Left ventricle myocardium inferior (tissue), 1 donor: Measurements from ENCODE around the gene MTTP. TPM values are rescaled to one million over a fixed set of nuclear protein-coding genes. Genes with fewer than 3 reads are reported as not detected.

Source experiments
- DNase-seq: peaks from one replicate; pipeline ENCODE4 v3.0.0-alpha.2; 2020
- H3K27ac ChIP-seq: fragments of 200-600 bp; replicated peaks from 2 replicates; pipeline ENCODE4 v1.8.0; 2021
- H3K27me3 ChIP-seq: fragments of 200-600 bp; 2 replicates; pipeline ENCODE4 v1.8.0; 2021; ENCODE audit warnings: low read depth
- H3K36me3 ChIP-seq: fragments of 200-600 bp; 2 replicates; pipeline ENCODE4 v1.8.0; 2021
- H3K4me1 ChIP-seq: fragments of 200-600 bp; 2 replicates; pipeline ENCODE4 v1.8.0; 2021
- H3K4me3 ChIP-seq: fragments of 200-600 bp; 2 replicates; pipeline ENCODE4 v1.8.0; 2021; ENCODE audit warnings: mild to moderate bottlenecking, moderate library complexity
- H3K9me3 ChIP-seq: fragments of 200-600 bp; replicated peaks from 2 replicates; pipeline ENCODE4 v1.8.0; 2021
- CTCF ChIP-seq: fragments of 200-600 bp; IDR thresholded peaks from 2 replicates; pipeline ENCODE4 v1.8.0; 2021; ENCODE audit warnings: antibody characterized with exemption, mild to moderate bottlenecking, borderline replicate concordance
- intact Hi-C: fragments of 100-400 bp; cut with micrococcal nuclease; formaldehyde crosslinking; loops from one replicate; pipeline ENCODE4 v1.11.0; 2022
- total RNA-seq: library from RNA; stranded (reverse); fragmentation: NEBNext Ultra II Directional; extraction: Animal tissue kit (Norgen Biotek cat#: 25700); gene quantifications from one replicate; pipeline ENCODE4 v1.2.1, GENCODE V29; 2021
- donor health status: DM: no; HTN: yes; CAD: no; lungs with severe emphysema.

Gene MTTP
- total RNA-seq, 1 donor from 2014 or later = 3.7 TPM

- no peak for DNase-seq
- no peaks in the 10 kb centered on the region for H3K27me3 ChIP-seq
- H3K4me1 ChIP-seq = no peaks in the 10 kb centered on the region
- no peak overlapping the region for H3K4me3 ChIP-seq
- H3K36me3 ChIP-seq = no peaks in the 10 kb centered on the region
- intact Hi-C loops = no loop called here
- peaks cover 4% of the 10 kb centered on the region for H3K9me3 ChIP-seq
- no peak overlapping the region for H3K27ac ChIP-seq
- no peak for TF ChIP-seq CTCF
These were observed 37.8 kb upstream of the MTTP start for GRCh38 chr4:99536848-99537247.

GRCh38 chr4:99537674-99538073 is 37.0 kb upstream of the MTTP start:
- Histone ChIP-seq H3K9me3 (peaks cover 4% of the 10 kb centered on the region), H3K36me3 (no peaks in the 10 kb centered on the region), H3K27me3 (no peaks in the 10 kb centered on the region), H3K4me1 (no peaks in the 10 kb centered on the region), H3K4me3 (no peak overlapping the region), H3K27ac (no peak overlapping the region)
- DNase-seq = no peak
- intact Hi-C loops = no loop called here
- no peak for TF ChIP-seq CTCF

GRCh38 chr4:99540277-99540939 is 34.2 kb upstream of the MTTP start:
- Histone ChIP-seq H3K36me3 (no peaks in the 10 kb centered on the region), H3K4me3 (no peak overlapping the region), H3K9me3 (peaks cover 4% of the 10 kb centered on the region), H3K27me3 (no peaks in the 10 kb centered on the region), H3K4me1 (no peaks in the 10 kb centered on the region), H3K27ac (no peak overlapping the region)
- TF ChIP-seq CTCF = no peak
- intact Hi-C loops = no loop called here
- no peak for DNase-seq

- no peaks in the 10 kb centered on the region for H3K4me1 ChIP-seq
- H3K9me3 ChIP-seq = no peaks in the 10 kb centered on the region
- H3K27ac ChIP-seq = no peak overlapping the region
- no peak for TF ChIP-seq CTCF
- intact Hi-C loops = loop anchor here (10.0 kb wide), 1 partner anchor 322 kb away; no protein-coding TSS in a partner anchor
- no peak overlapping the region for H3K4me3 ChIP-seq
- no peak for DNase-seq
- H3K27me3 ChIP-seq = no peaks in the 10 kb centered on the region
- peaks cover 41% of the 10 kb centered on the region for H3K36me3 ChIP-seq
These were observed 21.8 kb upstream of the MTTP start for GRCh38 chr4:99552872-99553271.

- Histone ChIP-seq H3K4me3 (peak within 1 kb of the TSS; percentile 73), H3K36me3 (no peaks in the 10 kb centered on the region), H3K27ac (peak within 1 kb of the TSS; percentile 96), H3K4me1 (peaks cover 20% of the 10 kb centered on the region), H3K9me3 (no peaks in the 10 kb centered on the region), H3K27me3 (no peaks in the 10 kb centered on the region)
- TF ChIP-seq CTCF = peak; percentile 39
- peak; percentile 98 for DNase-seq
- intact Hi-C loops = loop anchor here (10.0 kb wide), 1 partner anchor 391 kb away; the partner anchor contains the start of gene H2AZ1
These were observed 11.1 kb upstream of the MTTP start, which contains the start of gene TRMT10A for GRCh38 chr4:99563310-99564186. Gene TRMT10A (minus strand): TSS chr4:99564039. CDS start chr4:99559338, 4,701 bp downstream.
